Smooth muscle cell (in vitro differentiated cells): ENCODE data around the gene INKA2. TPM values are rescaled to one million over a fixed set of nuclear protein-coding genes. Genes with fewer than 3 reads are reported as not detected.

ENCODE experiments used
- DNase-seq: peaks from one replicate; lab custom pipeline; 2025; ENCODE audit not compliant: unreplicated experiment; lab: John Stamatoyannopoulos, UW
- H2AFZ ChIP-seq: fragments of 200-600 bp; sonication (generic); 2 replicates; pipeline ENCODE4 v1.6.0; 2016; ENCODE audit warnings: antibody characterized with exemption, low read depth, mild to moderate bottlenecking
- H3F3A ChIP-seq: fragments of 200-600 bp; sonication (generic); 2 replicates; pipeline ENCODE4 v1.6.0; 2017; ENCODE audit warnings: antibody characterized with exemption, low read depth
- H3K27ac ChIP-seq: fragments of 200-600 bp; sonication (generic); 2 replicates; pipeline ENCODE4 v1.5.1; 2016; ENCODE audit warnings: low read depth, mild to moderate bottlenecking
- H3K27me3 ChIP-seq: fragments of 200-600 bp; sonication (generic); 2 replicates; pipeline ENCODE4 v1.6.1; 2016; ENCODE audit warnings: low read depth, mild to moderate bottlenecking
- H3K36me3 ChIP-seq: fragments of 200-600 bp; sonication (generic); 2 replicates; pipeline ENCODE4 v1.5.1; 2016; ENCODE audit warnings: low read depth
- H3K4me1 ChIP-seq: fragments of 200-600 bp; sonication (generic); 2 replicates; pipeline ENCODE4 v1.5.1; 2016; ENCODE audit warnings: low read depth
- H3K4me2 ChIP-seq: fragments of 200-600 bp; sonication (generic); 2 replicates; pipeline ENCODE4 v1.6.0; 2016; ENCODE audit warnings: mild to moderate bottlenecking
- H3K4me3 ChIP-seq: fragments of 200-600 bp; sonication (generic); 2 replicates; pipeline ENCODE4 v1.5.1; 2016; ENCODE audit warnings: mild to moderate bottlenecking
- H3K79me2 ChIP-seq: fragments of 200-600 bp; sonication (generic); 2 replicates; pipeline ENCODE4 v1.6.0; 2016; ENCODE audit warnings: low read depth, mild to moderate bottlenecking
- H3K9ac ChIP-seq: fragments of 200-600 bp; sonication (generic); 2 replicates; pipeline ENCODE4 v1.6.0; 2016; ENCODE audit warnings: low read depth
- H3K9me3 ChIP-seq: fragments of 200-600 bp; sonication (generic); replicated peaks from 2 replicates; pipeline ENCODE4 v1.5.1; 2016; ENCODE audit warnings: low read depth
- H4K20me1 ChIP-seq: fragments of 200-600 bp; sonication (generic); 2 replicates; pipeline ENCODE4 v1.6.0; 2016; ENCODE audit warnings: low read depth
- WGBS: methylation state at CpG from one replicate; pipeline ENCODE4 v1.1.7; 2016; ENCODE audit warnings: low lambda C conversion rate; 5-methylcytosine and 5-hydroxymethylcytosine counted together
- polyA plus RNA-seq: library from polyadenylated mRNA; unstranded; fragments of >200 nt; fragmentation: Nextera tagmentation; extraction: Ambion mirVana; gene quantifications from 2 replicates; pipeline ENCODE4 v1.2.1, GENCODE V29; 2016
- total RNA-seq: library from RNA; depleted of rRNA; stranded (reverse); fragments of >200 nt; gene quantifications from 2 replicates; pipeline ENCODE4 v1.2.3, GENCODE V29; 2014
- TF ChIP-seq, protein P1 (sequence below): fragments of 200-600 bp; sonication (generic); IDR thresholded peaks from 2 replicates; pipeline ENCODE4 v1.5.1; 2017; ENCODE audit warnings: borderline replicate concordance, mild to moderate bottlenecking, antibody characterized with exemption; ENCODE audit not compliant: insufficient read depth, poor library complexity, severe bottlenecking

Gene INKA2
- total and polyA plus RNA-seq, 2 experiments from 2014 or later, result 1.8 TPM; not detected in 1

DNA sequence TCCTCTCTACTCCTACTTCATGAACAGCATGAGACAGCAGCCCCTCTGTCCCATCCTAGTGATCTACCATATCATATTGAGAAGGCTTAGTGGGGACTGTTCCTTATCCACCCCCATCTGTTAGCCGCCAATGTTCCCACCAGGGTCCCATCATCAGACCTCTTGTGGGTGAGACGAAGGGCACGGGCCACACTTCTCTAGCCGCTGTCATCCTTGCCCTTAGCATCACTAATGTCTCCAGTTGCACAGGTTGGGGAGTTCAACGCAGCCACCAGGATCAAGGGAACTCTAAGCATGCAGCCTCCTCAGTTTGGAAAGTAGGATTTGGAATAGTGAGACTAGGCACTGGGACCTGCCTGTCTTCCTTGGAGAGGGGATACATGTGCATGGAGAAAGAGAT is 20.1 kb downstream of the INKA2 start:
- no peaks in the 10 kb centered on the region for H3K27me3 ChIP-seq
- no peak overlapping the region for H3K4me3 ChIP-seq
- H3K4me1 ChIP-seq, result no peaks in the 10 kb centered on the region
- no peak for DNase-seq
- TF ChIP-seq, protein P1, sequence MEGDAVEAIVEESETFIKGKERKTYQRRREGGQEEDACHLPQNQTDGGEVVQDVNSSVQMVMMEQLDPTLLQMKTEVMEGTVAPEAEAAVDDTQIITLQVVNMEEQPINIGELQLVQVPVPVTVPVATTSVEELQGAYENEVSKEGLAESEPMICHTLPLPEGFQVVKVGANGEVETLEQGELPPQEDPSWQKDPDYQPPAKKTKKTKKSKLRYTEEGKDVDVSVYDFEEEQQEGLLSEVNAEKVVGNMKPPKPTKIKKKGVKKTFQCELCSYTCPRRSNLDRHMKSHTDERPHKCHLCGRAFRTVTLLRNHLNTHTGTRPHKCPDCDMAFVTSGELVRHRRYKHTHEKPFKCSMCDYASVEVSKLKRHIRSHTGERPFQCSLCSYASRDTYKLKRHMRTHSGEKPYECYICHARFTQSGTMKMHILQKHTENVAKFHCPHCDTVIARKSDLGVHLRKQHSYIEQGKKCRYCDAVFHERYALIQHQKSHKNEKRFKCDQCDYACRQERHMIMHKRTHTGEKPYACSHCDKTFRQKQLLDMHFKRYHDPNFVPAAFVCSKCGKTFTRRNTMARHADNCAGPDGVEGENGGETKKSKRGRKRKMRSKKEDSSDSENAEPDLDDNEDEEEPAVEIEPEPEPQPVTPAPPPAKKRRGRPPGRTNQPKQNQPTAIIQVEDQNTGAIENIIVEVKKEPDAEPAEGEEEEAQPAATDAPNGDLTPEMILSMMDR, result no peak
- no peaks in the 10 kb centered on the region for H3F3A ChIP-seq
- H3K36me3 ChIP-seq, result no peaks in the 10 kb centered on the region
- H3K27ac ChIP-seq, result no peak overlapping the region
- WGBS, result 97% methylated on average over 5 of the region's 5 CpGs
- H3K79me2 ChIP-seq, result no peaks in the 10 kb centered on the region
- H3K9ac ChIP-seq, result no peak overlapping the region
- H3K9me3 ChIP-seq, result no peaks in the 10 kb centered on the region
- H3K4me2 ChIP-seq, result no peak overlapping the region
- H4K20me1 ChIP-seq, result no peaks in the 10 kb centered on the region
- H2AFZ ChIP-seq, result no peak overlapping the region

GRCh38 chr1:111717450-111717849 is 21.7 kb downstream of the INKA2 start:
- Histone ChIP-seq H3K36me3 (no peaks in the 10 kb centered on the region), H4K20me1 (no peaks in the 10 kb centered on the region), H3F3A (no peaks in the 10 kb centered on the region), H3K4me1 (no peaks in the 10 kb centered on the region), H3K27ac (no peak overlapping the region), H3K79me2 (no peaks in the 10 kb centered on the region), H3K27me3 (no peaks in the 10 kb centered on the region), H3K9ac (no peak overlapping the region), H3K9me3 (no peaks in the 10 kb centered on the region), H3K4me3 (no peak overlapping the region), H2AFZ (no peak overlapping the region), H3K4me2 (no peak overlapping the region)
- DNase-seq, result no peak
- TF ChIP-seq, protein P1, result no peak
- WGBS, result 100% methylated on average over 2 of the region's 2 CpGs

DNA sequence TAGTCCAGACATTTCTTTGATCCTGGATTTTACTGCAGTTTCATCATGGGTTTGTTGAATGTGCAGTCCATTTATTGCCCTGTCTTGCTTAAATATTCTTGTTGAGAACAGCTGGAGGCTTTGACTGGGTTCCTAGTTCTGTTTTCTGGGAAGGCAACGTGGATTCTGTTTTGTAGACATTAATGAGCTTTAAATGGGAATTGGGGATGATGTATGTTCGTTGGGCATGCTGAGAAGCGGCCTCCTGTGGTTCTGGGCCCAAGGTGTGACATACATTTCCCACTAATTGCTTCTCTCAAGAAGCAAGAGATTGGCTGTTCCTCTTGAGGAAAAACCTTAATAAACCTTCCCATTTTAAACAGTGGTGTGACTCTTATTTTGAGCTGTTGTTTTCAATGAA is 22.9 kb downstream of the INKA2 start:
- Histone ChIP-seq H3K79me2 (no peaks in the 10 kb centered on the region), H3K9ac (no peak overlapping the region), H3K4me2 (no peak overlapping the region), H3K4me1 (no peaks in the 10 kb centered on the region), H3K9me3 (no peaks in the 10 kb centered on the region), H2AFZ (no peak overlapping the region), H3K4me3 (no peak overlapping the region), H3K27ac (no peak overlapping the region), H3K36me3 (no peaks in the 10 kb centered on the region), H4K20me1 (no peaks in the 10 kb centered on the region), H3K27me3 (no peaks in the 10 kb centered on the region), H3F3A (no peaks in the 10 kb centered on the region)
- WGBS, result 69% methylated on average over 3 of the region's 3 CpGs
- DNase-seq, result no peak
- TF ChIP-seq, protein P1, result no peak

GRCh38 chr1:111709986-111710385 is 29.2 kb downstream of the INKA2 start:
- 85% methylated on average over 1 of the region's 1 CpG for whole genome bisulfite sequencing
- no peaks in the 10 kb centered on the region for H3K4me1 ChIP-seq
- no peaks in the 10 kb centered on the region for H4K20me1 ChIP-seq
- DNase-seq, result no peak
- no peaks in the 10 kb centered on the region for H3K36me3 ChIP-seq
- no peaks in the 10 kb centered on the region for H3K79me2 ChIP-seq
- peak overlapping the region; percentile 54 for H3K4me2 ChIP-seq
- H3K9ac ChIP-seq, result no peak overlapping the region
- H3K4me3 ChIP-seq, result no peak overlapping the region
- peak overlapping the region; percentile 84 for H3K27ac ChIP-seq
- H3K9me3 ChIP-seq, result no peaks in the 10 kb centered on the region
- H3K27me3 ChIP-seq, result no peaks in the 10 kb centered on the region
- no peak overlapping the region for H2AFZ ChIP-seq
- TF ChIP-seq, protein P1, result no peak
- peaks cover 12% of the 10 kb centered on the region for H3F3A ChIP-seq
